OCI-LY7 (cell line): Measurements from ENCODE around the gene NACC2.

Source experiments
- EZH2phosphoT487 ChIP-seq: fragments of 200-600 bp; sonication (generic); IDR thresholded peaks from 2 replicates; pipeline ENCODE4 v1.6.1; 2018; ENCODE audit warnings: low read depth, borderline replicate concordance, mild to moderate bottlenecking, mixed run types, antibody characterized with exemption, low read length, moderate library complexity, mixed read lengths
- TF ChIP-seq, protein P1 (sequence below): fragments of 200-600 bp; sonication (generic); conservative IDR thresholded peaks from 2 replicates; pipeline ENCODE4 v1.5.1; 2014; ENCODE audit warnings: mild to moderate bottlenecking, antibody characterized with exemption, low read length, moderate library complexity, mixed read lengths

GRCh38 chr9:136052991-136053756, 41.9 kb downstream of the NACC2 start:
- TF ChIP-seq, protein P1, sequence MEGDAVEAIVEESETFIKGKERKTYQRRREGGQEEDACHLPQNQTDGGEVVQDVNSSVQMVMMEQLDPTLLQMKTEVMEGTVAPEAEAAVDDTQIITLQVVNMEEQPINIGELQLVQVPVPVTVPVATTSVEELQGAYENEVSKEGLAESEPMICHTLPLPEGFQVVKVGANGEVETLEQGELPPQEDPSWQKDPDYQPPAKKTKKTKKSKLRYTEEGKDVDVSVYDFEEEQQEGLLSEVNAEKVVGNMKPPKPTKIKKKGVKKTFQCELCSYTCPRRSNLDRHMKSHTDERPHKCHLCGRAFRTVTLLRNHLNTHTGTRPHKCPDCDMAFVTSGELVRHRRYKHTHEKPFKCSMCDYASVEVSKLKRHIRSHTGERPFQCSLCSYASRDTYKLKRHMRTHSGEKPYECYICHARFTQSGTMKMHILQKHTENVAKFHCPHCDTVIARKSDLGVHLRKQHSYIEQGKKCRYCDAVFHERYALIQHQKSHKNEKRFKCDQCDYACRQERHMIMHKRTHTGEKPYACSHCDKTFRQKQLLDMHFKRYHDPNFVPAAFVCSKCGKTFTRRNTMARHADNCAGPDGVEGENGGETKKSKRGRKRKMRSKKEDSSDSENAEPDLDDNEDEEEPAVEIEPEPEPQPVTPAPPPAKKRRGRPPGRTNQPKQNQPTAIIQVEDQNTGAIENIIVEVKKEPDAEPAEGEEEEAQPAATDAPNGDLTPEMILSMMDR: no peak
- TF ChIP-seq EZH2phosphoT487: no peak
